ENCODE measurements around the gene ARHGEF9.

Gene ARHGEF9

DNA sequence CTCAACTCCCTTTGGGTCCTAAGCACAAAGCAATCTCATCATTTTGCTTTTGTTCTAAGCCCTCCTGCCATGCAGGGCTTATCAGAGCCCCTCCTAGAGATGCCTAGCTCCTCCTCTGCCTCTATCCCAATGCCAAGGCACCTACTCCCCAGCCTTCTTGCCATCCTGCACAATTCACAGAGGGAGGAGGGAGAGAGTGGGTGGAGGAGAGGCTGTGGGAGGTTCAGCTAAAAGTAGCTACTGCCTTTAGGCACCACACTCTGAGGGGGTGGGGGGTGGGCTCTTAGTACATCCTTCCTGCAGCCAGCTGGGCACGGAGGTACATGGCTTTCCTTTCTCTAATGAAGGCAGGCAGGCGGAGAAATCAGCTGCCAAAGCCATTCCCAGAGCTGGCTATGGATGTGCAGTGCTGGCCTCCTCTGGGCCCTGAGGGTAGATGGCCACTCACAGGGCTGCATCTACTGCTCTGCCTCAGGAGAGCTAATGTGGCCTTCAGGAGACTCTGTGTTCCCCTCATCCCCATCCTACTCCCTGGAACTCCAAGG lies 40.1 kb downstream of the ARHGEF9 start:
- DNase-seq: no peak

DNA sequence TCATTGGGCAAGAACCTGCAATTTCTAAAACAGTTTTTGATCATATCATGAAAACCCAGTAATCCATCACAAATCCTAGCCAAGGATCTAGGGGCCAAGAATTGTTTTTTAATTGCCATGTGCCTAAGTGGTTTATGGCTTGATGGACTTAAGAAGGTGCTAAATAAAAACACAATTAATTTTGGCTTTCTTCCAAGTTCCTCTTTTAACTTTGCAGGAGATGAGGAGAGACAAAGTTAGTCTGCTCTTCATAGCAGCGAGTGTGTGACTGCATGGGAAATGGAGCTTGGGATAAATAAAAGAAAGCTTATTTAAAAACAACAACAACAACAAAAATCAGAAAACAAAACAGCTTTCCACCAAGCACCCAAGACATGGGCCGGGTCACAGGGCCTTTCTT lies 41.4 kb downstream of the ARHGEF9 start:
- no peak for DNase-seq

DNA sequence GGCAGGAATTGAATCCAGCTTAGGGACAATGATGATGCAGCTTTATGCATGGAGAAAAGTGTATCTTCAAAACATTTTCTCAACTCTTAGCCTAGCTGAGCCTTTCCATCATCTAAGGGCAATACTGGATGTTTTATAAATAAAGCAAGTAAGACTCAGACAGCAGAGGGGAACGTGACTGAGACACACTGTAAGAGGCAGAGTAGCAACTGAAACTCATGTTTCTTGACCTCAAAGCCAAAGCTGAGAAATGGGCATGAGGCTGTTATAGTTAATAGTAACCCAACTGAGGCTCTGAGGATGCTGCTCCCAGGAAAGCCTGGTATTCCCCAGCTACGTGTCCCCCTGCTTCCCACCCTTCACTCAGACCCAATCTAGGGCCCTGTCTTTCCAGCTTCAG lies 44.6 kb downstream of the ARHGEF9 start:
- no peak for DNase-seq

DNA sequence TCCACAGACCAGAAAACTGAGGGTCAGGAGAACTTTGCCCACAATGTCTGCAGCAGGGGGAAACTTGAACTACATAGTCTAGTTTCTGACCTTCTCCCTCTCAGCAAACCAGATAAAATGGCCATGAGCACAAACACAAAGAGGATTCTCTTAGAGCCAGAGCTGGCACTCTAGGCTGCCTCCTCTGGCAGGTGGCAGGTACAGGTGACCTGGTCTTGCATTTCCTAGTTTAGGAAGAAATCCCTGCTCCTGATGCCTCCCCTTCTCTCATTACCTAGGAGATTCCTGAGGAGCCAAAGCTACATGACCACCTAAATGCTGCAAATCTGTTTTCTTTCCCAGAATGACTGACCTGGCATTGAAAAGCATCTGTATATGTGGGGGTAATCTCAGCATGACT lies 45.1 kb downstream of the ARHGEF9 start:
- DNase-seq: no peak

DNA sequence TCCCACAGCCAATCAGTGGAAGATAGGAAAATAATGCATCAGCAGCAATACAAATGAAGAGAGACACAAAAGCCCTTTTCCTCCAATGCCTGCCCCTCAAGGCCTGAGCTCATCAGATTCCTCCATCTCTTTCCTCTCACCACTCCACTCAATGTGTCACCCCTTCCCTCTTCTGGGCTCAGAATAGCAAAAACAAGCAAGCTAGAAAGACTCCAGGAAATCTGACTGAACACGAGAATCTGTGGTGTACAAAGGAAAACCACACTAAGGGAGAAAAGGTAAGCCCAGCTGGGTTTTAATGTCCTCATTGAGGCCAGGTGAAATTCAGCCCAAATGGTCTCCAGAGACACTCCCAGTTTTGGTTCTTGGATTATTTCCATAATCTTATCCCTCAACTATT lies 46.3 kb downstream of the ARHGEF9 start:
- no peak for DNase-seq

DNA sequence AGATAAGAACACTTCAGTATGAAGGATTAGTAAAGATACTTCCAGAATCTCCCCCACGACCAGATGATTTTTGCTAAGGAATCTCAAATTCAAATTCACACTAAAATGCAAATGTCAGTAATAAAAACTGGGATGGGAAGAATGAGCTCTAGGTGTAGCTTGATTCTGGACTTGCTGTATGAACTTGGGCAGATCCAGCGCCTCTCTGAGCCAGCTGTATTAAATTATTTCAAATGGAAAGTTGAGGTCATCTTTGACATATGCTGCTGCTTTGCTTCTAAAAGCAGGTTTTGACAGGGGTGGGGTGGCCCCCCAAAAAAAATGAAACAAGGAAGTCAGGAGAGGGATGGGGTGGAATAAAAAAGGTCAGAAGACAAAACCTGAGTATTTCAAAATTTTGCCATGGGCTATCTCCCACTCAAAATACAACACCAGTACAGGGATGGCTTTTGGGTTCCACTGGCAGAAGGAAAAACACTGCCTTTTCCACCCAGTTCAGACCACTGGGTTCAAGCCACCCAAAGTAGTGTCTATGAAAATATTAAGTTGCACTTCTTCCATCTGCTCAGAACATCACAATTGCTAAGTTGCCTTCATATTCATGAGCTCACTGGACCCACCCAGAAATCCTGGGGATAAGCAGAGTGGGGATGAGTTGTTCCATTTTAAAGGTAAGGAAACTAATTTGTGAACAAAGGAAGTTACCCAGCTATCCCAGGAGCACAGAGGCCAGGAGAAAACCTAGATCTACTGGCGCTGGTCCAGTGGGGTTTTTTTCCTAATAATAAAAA lies 47.7 kb downstream of the ARHGEF9 start:
- no peak for DNase-seq

DNA sequence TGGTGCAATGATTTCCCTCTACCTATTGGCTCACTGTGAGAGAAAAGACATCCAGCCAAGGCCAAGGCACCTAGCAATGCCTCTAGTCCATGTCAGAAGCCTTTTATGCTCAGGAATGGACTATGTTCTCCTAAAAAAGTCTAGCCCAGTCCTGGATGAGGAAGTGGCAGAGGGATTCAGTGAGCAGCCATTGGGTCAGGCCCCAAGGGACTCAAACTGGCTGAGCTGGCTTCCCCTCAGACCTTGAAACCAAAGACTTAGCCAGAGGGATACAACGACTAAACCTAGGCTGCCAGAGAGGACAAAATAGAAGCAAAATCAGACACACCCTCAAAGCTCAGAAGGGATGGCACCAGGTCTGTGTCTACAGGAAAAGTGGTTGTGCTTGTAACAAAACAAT lies 49.1 kb downstream of the ARHGEF9 start:
- DNase-seq: no peak

DNA sequence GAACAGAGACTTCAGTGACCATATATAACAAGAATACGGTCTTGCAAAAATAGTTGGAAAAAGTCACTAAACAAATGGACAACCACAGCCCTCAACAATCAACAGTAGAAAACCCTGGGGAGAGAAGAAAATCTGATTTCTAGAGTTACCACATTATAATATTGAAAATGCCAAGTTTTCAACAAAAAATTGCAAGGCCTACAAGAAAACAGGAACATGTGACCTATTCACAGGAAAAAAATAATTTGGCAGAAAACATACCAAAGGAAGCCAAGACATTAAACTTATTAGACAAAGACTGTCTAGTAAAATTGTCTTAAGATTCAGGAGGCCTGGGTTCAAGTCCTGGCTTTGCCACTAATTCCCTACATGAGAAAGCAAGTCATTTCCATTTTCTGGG lies 64.7 kb downstream of the ARHGEF9 start:
- no peak for DNase-seq

DNA sequence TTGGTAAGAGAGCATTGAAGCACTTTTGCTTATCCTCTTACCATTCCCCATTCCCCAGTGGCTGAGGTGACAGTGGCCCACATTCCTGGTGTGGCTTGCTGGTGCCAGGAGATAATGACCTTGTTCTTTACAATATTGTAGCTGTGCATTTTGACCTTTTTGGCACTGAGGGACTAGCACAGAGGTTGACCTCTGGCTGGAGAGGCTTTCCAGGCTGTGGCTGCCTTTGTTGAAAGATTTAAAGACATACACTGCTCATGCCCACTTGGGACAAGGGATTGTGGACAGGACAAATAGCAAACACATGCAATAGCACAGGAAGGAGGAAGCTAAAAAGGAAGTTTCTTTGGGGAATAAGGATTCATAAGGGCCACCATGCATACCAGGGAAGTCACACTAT lies 65.4 kb downstream of the ARHGEF9 start:
- no peak for DNase-seq

DNA sequence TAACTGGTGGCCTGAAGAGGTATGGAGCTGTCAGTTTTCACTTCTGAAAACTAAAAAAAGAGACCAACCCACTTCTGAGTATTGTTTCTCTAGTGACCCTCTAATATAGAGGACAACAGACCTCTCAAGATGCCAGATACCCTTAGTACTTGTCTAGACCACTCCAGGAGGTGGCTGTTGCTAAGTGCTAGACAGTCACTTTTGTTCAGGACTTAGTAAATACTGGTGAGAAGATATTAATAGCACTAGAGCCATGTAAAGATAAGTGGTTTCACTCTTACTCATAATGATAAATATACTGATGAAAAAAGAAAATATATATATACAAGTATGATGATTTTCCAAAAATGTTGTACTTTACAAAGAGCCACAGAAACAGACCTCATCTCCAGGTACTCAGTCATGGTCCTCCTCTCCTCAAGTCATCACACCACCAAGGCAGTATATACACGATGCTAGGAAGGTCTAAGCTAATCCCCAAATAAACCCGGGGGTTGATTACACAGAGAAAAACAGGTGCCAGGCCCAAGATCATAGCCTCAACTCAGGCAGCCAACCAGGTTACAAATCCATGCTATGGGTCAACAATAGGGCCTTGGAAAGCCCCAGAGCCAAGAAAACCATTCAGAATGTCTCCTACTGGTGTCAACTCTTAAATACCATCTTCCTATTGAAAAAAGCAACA lies 66.9 kb downstream of the ARHGEF9 start:
- no peak for DNase-seq

DNA sequence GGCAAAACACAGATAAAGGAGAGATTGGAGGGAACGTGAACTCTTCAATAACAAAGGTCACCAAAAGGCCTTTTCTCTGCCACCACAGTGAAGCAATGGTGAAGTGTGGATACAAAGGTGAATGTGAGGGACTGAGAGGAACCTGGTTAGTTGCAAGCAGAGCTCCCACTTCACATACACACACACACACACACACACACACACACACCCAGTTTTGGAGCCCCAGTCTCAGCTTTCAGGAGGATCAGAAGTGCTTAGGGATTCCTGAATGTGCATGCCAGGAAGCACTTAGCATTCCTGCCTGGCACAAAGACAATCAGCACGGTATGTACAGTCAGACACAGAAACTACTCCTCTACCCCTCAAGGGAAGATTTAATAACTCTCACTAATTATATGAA lies 71.5 kb downstream of the ARHGEF9 start:
- no peak for DNase-seq

DNA sequence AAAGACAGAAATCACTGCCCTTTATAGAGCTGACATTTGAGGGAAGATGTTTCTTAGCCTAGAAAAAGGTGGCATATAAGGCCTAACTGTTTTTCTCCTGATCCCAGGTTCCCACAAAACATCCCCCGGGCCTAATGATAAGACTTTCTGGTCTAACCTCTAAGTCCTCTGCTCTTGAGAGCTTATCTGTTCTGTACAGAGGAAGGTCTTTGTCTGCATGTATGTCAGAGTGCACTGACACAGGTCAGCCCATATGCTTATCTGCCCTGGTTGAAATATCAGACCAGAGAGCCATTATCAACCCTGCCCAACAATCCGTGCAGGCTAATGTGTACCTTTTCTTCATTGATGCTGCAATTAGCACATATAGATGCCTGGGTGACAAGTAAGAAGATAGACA lies 76.2 kb downstream of the ARHGEF9 start:
- no peak for DNase-seq

DNA sequence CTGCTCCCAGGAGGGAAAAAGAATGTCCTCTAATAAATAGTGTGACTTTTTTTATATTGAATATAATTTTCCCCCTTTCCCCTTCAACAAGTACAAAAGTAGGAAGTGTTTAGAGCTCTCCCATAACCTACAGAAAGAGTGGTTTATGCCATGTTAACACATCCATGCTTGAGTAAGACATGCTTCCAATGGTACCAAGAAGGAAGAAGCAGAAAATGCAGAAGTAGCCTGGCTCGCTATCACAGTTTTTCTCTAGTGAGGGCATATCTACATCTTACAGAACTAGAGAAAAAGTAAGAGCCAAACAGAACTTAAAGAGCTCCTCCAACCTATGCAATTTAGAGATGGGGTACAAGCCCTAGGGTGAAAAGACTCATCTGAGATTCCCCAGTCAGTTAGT lies 82.5 kb downstream of the ARHGEF9 start:
- no peak for DNase-seq

DNA sequence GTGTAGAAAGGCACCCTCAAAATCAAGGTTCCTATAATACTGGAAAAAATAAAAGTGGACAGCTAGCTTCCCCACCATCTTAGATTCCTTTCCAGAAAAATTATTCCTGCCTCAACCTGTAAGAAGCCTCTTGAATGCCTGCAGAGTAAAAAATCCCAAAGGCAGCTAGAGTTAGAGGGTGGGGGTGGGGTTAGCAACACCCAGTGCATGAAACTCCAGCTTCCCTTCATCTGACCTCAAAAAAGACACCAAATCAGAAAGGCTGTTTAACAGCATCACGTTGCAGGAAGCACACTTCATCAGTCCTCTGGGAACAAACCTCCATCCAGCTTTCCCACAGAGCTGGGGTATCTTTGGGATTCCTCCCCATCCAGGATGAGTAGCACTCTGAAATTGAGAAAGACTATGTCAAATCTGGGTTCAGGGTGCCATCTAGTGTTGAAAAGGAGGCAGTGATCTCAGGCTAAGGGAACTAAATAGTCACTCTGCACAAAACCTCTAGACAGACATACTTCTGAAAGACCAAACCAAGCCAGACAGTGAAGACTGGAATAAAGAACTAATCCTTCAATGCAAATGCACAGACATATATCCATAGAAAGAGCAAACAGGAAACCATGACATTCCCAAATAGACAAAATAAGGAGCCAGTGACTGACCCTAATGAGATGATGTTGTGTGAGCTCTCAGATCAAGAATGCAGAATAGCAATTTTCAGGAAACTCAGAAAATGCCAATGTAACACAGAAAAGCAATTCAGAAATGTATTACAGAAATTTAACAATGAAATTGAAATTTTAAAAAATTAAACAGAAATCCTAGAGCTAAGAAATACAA lies 97.9 kb downstream of the ARHGEF9 start:
- DNase-seq: peak; percentile 0

DNA sequence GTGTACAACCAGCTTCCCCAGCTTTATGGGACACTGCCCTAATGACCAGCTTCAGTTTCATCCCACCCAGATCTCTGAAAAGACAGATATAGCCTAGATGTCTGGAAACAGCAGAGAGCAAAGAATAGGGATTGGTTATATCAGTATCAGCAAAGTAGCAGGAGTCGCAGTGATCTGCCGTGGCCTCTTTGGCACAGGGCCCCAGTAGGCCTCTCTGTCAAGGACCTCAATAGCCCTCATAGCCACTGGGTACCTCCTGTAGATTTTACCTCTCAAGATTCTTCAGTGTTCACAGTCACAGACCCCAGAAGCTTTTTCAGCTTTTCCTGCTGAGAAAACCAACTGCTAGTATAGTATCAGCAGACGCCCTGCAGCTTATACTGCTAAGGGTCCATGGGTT lies 104.6 kb downstream of the ARHGEF9 start:
- no peak for DNase-seq

DNA sequence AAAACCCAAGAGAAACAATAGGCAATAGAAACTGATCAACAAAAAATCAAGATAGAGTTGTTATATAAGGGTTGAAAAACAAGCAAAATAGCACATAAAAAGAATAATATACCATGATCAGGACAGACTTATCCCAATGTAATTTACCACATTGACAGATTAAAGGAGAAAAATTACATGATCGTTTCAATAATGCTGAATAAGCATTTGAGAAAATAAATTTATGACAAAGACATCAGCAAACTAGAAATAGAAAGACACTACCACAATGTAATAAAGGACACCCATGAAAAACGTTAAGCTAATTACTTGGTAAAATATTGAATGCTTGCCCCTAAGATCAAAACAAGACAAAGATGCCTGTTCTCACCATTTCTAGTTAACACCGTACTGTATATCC lies 105.6 kb downstream of the ARHGEF9 start:
- DNase-seq: no peak

DNA sequence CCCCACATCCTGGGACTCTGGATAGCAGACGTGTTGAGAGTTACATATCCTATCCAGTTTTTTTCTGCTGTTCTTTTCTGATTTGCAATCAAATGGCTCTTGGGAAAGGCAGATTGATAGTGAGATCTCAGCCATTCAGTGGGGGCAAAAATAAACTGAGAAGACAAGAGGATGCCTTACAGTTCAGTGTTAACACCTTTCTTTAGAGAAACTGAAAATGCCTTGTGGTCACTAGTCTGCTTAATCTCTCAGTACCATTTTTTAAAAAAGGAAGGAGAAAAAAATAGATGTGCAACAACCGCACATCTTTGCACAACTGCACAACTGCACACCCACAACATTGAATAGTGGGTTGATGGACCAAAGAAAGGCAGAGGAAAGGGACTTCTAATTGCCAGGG lies 109.3 kb downstream of the ARHGEF9 start:
- DNase-seq: no peak

DNA sequence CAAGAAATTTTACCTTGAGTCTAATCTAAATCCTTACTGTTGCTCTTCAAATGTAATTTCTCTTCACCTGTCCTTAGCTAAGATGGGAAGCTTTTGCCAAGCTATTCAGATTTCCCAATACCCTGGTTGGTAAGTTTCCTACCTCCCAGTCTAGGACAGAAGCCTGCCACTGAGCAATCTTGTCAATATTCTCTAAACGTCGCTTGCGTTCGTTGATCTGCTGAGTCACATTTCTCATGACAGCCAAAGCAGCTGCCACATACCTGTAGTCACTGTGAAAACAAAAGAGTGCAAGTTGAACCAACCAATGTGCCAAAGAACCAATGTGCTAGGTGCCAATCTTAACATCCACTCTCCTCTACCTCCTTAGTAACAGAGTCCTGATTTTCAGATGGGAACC lies 111.1 kb downstream of the ARHGEF9 start:
- DNase-seq: no peak

DNA sequence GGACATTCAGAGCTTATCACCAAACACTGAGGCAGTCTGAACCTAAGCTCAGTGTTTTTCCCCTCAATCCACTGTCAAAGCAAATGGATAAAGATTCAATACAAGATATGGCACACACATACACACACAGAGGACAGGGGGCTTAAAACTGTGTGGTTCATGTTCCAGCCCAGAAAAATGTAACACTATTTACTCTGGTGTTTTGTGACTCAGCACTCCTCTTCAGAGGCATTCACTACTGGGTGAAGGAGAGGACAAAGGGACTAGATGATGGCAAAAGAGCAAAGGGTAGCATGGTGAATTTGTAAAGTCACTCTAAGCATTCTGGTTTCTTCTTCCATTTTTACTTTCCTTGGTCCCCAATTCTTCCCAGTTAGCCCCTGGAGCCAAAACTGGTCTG lies 120.3 kb downstream of the ARHGEF9 start:
- DNase-seq: no peak

DNA sequence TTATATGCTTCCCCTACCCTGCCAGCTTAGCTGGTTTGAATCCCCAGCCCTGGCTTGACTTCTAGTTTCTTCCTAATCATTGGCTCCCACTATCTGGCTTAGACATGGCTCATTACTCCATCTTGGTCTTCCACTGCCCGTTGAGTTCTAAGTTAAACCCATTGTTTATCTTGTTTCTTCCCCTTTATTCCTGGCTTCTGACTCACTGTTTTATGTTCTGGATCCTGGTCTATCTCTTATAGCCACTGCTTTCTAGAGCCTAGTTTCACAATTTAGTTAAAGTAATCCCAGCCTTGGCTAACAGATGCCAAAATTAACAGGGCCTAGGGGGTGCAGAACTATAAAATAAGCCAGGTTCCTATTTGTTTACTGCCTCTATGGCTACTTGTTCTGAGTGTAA lies 120.9 kb downstream of the ARHGEF9 start:
- DNase-seq: no peak

DNA sequence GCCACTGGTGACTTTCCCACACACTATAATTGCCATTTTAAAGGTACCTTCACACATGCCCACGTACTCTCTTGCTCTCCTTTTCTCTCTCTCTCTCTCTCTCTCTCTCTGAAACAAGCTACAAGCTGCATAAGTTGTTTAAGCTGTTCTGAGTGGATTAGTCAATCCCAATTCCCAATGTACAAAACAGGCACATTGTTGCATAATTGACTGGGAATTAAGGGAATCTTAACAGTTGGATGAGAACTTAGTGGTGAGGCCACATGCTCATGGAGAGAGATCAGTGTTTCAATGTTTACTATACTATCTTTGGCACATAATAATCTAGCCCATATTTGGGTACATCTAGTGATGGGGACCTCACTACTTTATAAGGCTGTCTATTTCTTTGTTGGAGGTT lies 123.3 kb downstream of the ARHGEF9 start:
- no peak for DNase-seq

DNA sequence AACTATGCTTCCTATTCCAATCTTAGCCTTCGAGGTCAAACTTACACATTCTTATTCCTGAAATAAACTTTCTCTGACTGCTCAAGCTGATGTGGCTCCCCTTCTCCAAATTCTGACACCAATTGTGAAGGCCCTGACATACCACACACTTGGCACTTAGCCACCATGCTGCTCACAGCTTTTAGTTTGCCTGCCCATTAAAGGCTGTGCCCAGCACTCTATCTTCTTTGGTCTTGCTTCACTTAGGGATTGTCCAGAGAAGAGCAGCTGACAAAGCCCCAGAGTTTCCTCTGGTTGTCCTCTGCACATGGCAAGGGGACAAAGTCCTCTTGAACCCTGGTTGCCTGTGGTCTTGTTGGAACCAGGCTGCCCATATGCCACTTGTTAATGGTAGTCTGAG lies 126.1 kb downstream of the ARHGEF9 start:
- DNase-seq: no peak

DNA sequence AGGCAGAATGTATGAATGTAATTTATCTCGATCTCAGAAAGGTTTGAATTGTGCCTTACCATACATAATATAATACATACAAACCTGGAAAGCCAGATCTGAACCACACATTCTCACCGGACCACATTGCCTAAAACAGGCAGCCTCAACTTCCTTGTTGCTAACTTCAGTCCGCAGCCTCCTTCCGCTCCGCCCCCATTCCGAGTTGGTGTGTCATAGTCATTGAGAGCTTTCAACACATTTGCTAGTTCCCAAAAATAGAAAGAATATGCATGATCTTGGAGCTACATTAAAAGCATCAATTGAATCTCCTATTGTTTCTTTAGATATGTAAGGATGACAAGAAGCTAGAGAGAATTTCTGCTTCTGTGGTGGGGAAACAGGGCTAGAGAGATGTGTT lies 127.2 kb downstream of the ARHGEF9 start:
- no peak for DNase-seq
